Gastrocnemius medialis (tissue), 4 donors: ENCODE data around the gene NPAS1.

Experiments used
- CTCF ChIP-seq, 5 experiments: fragments of 450-650 bp in 3 of 5; fragments of 200-600 bp in 2 of 5; sonication (generic) in 2 of 5; IDR thresholded peaks in 4 of 5; conservative IDR thresholded peaks in 1 of 5; 1 replicate in 4 of 5; 2 replicates in 1 of 5; pipeline ENCODE4 v1.5.1; 2016 to 2019; ENCODE audit warnings: antibody characterized with exemption in 5 of 5, mild to moderate bottlenecking in 3 of 5, moderate library complexity in 3 of 5
- POLR2A ChIP-seq, 2 donors: fragments of 450-650 bp; IDR thresholded peaks; one replicate each; pipeline ENCODE4 v1.6.1; 2017; ENCODE audit warnings: antibody characterized with exemption in 2 of 2, mild to moderate bottlenecking in 2 of 2, moderate library complexity in 2 of 2

DNA sequence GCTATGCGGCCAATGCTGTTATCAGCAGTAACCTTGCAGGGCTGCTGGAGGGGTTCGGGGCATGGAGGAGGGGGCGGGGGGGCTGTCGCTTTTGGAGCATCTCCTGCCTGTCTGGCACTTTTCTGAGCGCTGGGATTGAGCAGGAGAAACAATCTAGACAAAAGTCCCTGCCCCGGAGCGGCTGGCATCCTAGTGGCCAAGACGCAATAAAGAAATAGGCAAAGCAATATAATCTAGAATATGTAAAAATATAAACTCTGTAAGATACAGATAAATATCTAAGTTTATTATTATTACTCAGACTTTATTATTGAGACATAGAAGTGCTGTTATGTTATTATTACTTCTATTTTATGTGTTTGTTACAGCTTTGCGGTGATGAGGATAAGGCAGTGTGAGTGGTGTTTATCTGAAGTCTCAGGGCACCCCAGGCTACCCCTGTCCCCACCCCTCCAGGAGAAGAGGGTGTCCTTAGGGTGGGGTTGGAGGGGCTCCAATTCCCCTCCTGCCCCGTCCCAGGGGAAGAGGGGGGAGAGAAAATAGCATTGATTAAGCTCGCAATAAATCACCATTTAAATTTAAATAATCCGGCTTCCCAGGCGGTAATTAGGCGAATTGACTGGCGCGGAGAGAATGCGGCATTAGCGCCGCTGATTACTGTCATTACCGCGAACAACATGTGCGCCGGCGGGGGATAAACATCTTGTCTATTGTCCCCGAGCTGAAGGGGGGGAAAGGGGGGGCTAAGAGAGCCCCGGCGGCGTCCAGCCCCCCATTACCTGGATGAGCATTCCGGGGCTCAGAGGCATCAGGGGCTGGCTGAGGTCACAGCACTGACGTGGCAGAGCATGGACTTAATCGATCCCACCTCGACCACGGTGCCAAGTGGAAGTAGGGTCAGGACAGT lies 3.2 kb downstream of the NPAS1 start:
- TF ChIP-seq CTCF (IDR thresholded peaks at IDR 0.05 in 4 of 5, conservative IDR thresholded peaks at IDR 0.05 in 1 of 5) = no peak
- TF ChIP-seq POLR2A (IDR thresholded peaks at IDR 0.05) = no peak
